ENCODE measurements around the gene USP11. TPM values are rescaled to one million over a fixed set of nuclear protein-coding genes. Genes with fewer than 3 reads are reported as not detected.

The USP11 gene
- total and polyA plus RNA-seq, 2 donors from 2014 or later: 30.9 to 91.6 TPM

DNA sequence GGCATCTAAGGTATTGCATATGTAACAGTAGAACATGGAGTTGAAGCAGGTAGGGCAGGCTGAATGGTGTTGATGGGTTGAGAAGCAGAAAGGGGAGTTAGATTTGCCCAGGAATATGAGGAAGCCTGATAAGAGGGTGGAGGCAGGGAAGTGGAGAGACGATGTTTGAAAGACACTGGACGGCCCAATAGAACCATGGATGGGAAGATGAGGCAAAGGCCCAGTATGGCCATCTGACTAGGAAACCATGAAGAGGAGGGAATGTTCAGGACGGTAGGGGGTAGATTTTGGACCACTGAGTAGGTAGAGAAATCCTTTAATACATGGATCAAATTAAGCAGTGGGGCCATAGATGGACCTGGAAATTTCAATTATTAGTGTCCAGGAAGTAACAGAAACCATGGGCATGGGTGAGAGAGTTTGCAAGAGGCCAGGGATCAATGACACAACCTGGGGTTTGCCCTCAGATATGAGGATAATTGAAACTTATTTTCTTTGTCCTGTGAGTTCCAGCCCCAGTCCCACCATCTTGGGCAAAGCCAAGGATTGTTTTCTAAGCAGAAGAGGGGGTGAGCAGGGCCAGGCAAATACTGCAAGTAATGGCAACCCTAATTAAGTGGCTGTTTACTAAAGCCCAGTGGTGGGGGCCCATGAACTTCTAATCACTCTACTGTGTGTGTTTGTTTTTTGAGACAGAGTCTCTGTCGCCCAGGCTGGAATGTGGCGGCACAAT lies 2.5 kb upstream of the USP11 start:
- H3K4me1 ChIP-seq (ENCODE audit: control insufficient read depth in 2 of 3, insufficient read depth in 2 of 3, low read depth in 1 of 3, low read length in 3 of 3): peaks cover 0 to 4% (median 4%) of the 10 kb centered on the region in 3 donors
- H3K9me3 ChIP-seq (ENCODE audit: control insufficient read depth in 2 of 3, insufficient read depth in 1 of 3, low read length in 3 of 3): no peaks in the 10 kb centered on the region
- intact Hi-C loops (cut with DNase I): no loop called here
- TF ChIP-seq, protein P1, sequence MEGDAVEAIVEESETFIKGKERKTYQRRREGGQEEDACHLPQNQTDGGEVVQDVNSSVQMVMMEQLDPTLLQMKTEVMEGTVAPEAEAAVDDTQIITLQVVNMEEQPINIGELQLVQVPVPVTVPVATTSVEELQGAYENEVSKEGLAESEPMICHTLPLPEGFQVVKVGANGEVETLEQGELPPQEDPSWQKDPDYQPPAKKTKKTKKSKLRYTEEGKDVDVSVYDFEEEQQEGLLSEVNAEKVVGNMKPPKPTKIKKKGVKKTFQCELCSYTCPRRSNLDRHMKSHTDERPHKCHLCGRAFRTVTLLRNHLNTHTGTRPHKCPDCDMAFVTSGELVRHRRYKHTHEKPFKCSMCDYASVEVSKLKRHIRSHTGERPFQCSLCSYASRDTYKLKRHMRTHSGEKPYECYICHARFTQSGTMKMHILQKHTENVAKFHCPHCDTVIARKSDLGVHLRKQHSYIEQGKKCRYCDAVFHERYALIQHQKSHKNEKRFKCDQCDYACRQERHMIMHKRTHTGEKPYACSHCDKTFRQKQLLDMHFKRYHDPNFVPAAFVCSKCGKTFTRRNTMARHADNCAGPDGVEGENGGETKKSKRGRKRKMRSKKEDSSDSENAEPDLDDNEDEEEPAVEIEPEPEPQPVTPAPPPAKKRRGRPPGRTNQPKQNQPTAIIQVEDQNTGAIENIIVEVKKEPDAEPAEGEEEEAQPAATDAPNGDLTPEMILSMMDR (IDR thresholded peaks at IDR 0.05; ENCODE audit: borderline replicate concordance, extremely low read depth, insufficient read depth): no peak
- H3K4me3 ChIP-seq (ENCODE audit: low read length in 3 of 3): no peak overlapping the region
- no peak overlapping the region for H3K9ac ChIP-seq (ENCODE audit: low read length in 3 of 3)
- no peak overlapping the region for H3K27ac ChIP-seq (ENCODE audit: low read depth in 2 of 2, low read length in 2 of 2)
- peak in 1 of 5 donors; percentile 18 for DNase-seq
- FAIRE-seq: no peak
- peaks cover 5% of the 10 kb centered on the region for H3K27me3 ChIP-seq (ENCODE audit: control insufficient read depth, insufficient read depth, low read length)
- H3K36me3 ChIP-seq (ENCODE audit: control insufficient read depth in 2 of 3, insufficient read depth in 3 of 3, low read length in 3 of 3): peaks cover 3 to 14% (median 12%) of the 10 kb centered on the region in 3 donors

DNA sequence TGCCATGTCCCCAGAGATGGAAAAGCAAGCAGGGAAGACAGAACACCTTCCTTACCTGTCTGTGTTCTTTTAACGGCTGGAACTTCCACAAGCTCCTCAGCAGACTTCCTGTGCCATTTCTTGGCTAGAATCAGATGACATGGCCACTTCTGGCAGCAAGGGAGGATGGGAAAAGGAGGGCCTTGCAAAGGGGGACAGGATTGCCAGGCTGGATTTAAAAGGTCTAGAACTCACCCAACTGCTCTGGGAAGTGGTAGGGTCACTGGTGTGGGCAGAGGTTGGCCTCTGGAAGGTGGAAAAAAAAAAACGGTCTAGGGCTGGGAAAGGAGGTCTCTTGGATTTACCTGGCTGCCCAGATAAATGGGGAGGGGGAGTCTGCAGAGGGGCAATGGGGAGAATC lies 1.6 kb upstream of the USP11 start:
- Histone ChIP-seq H3K36me3 (ENCODE audit: control insufficient read depth in 2 of 3, insufficient read depth in 3 of 3, low read length in 3 of 3) (peaks cover 0 to 7% (median 7%) of the 10 kb centered on the region in 3 donors), H3K4me3 (ENCODE audit: low read length in 3 of 3) (no peak overlapping the region), H3K27ac (ENCODE audit: low read depth in 2 of 2, low read length in 2 of 2) (no peak overlapping the region), H3K4me1 (ENCODE audit: control insufficient read depth in 2 of 3, insufficient read depth in 2 of 3, low read depth in 1 of 3, low read length in 3 of 3) (peaks cover 0 to 4% (median 4%) of the 10 kb centered on the region in 3 donors), H3K9ac (ENCODE audit: low read length in 3 of 3) (no peak overlapping the region), H3K27me3 (ENCODE audit: control insufficient read depth, insufficient read depth, low read length) (peaks cover 9% of the 10 kb centered on the region), H3K9me3 (ENCODE audit: control insufficient read depth in 2 of 3, insufficient read depth in 1 of 3, low read length in 3 of 3) (no peaks in the 10 kb centered on the region)
- no peak for FAIRE-seq
- peak in 1 of 5 donors; percentile 24 for DNase-seq
- TF ChIP-seq, protein P1 (IDR thresholded peaks at IDR 0.05; ENCODE audit: borderline replicate concordance, extremely low read depth, insufficient read depth): no peak
- intact Hi-C loops (cut with DNase I): no loop called here

DNA sequence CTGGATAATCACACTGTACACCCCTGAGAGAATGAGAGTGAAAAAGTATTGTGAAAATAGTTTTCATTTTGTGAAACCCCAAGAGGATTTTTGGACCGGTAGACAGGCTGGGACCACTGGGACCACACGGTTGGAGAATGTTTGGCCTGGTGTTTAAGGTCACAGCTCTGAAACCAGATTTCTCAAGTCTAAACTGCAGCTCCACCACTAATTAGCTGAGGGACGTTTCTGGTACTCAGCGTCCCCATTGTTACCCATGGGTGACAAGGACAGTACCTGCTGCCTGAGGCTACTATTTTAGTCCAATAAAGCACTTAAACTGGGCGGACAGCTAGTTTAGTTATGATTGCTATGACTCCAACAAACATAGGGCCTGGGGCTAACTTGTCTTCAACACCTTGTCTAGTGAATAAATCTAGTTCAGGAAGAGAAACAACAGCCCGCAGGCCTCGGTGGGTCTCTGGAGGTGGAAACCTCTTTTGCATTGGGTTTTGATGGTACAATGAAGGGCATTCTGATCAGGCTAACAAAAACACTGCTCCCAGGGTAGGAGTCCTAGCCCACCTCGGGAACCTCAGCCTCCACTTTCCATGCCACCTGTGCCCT lies 509 bp upstream of the USP11 start:
- DNase-seq: peak in 1 of 5 donors; percentile 28
- intact Hi-C loops (cut with DNase I): no loop called here
- FAIRE-seq: no peak
- TF ChIP-seq, protein P1 (IDR thresholded peaks at IDR 0.05; ENCODE audit: borderline replicate concordance, extremely low read depth, insufficient read depth): no peak
- Histone ChIP-seq H3K9me3 (ENCODE audit: control insufficient read depth in 2 of 3, insufficient read depth in 1 of 3, low read length in 3 of 3) (no peaks in the 10 kb centered on the region), H3K9ac (ENCODE audit: low read length in 3 of 3) (peak overlapping the region; percentile 43 to 89 (median 73)), H3K4me1 (ENCODE audit: control insufficient read depth in 2 of 3, insufficient read depth in 2 of 3, low read depth in 1 of 3, low read length in 3 of 3) (peaks cover 0 to 4% (median 4%) of the 10 kb centered on the region in 3 donors), H3K27me3 (ENCODE audit: control insufficient read depth, insufficient read depth, low read length) (peaks cover 11% of the 10 kb centered on the region), H3K4me3 (ENCODE audit: low read length in 3 of 3) (peak overlapping the region; percentile 60 to 80 (median 79)), H3K36me3 (ENCODE audit: control insufficient read depth in 2 of 3, insufficient read depth in 3 of 3, low read length in 3 of 3) (peaks cover 0 to 5% (median 0%) of the 10 kb centered on the region in 3 donors), H3K27ac (ENCODE audit: low read depth in 2 of 2, low read length in 2 of 2) (peak overlapping the region; percentile 98 to 99)
